AG10803 (cell line): Measurements from ENCODE around the gene SAMD10.

Source experiments
- DNase-seq: peaks from one replicate; pipeline ENCODE4 v3.0.0; 2010; ENCODE audit warnings: low read depth
- H3K4me3 ChIP-seq: 2 replicates; pipeline ENCODE4 v1.5.1; 2011; ENCODE audit warnings: mild to moderate bottlenecking, low read length, control low read depth
- CTCF ChIP-seq: conservative IDR thresholded peaks from 2 replicates; pipeline ENCODE4 v1.5.1; 2011; ENCODE audit warnings: mild to moderate bottlenecking, low read length, control low read depth, inconsistent platforms

Gene SAMD10

GRCh38 chr20:63945031-63945658 lies 34.3 kb downstream of the SAMD10 start:
- H3K4me3 ChIP-seq = no peak overlapping the region
- no peak for TF ChIP-seq CTCF
- no peak for DNase-seq

GRCh38 chr20:63944078-63944941 lies 35.1 kb downstream of the SAMD10 start:
- no peak overlapping the region for H3K4me3 ChIP-seq
- no peak for TF ChIP-seq CTCF
- DNase-seq = no peak

- TF ChIP-seq CTCF = no peak
- no peak overlapping the region for H3K4me3 ChIP-seq
- no peak for DNase-seq
Observed at GRCh38 chr20:63943808-63944077, 35.7 kb downstream of the SAMD10 start.

- no peak for TF ChIP-seq CTCF
- no peak for DNase-seq
- no peak overlapping the region for H3K4me3 ChIP-seq
Observed at GRCh38 chr20:63942969-63943807, 36.3 kb downstream of the SAMD10 start.

GRCh38 chr20:63942250-63942951 lies 37.0 kb downstream of the SAMD10 start:
- TF ChIP-seq CTCF = no peak
- no peak overlapping the region for H3K4me3 ChIP-seq
- no peak for DNase-seq

GRCh38 chr20:63941282-63942081 lies 38.0 kb downstream of the SAMD10 start:
- H3K4me3 ChIP-seq = no peak overlapping the region
- no peak for DNase-seq
- no peak for TF ChIP-seq CTCF
